NCI-H748 (cell line): ENCODE results near the gene STAG3.
"Not testable (repeated sequence)": the region's sequence is repeated elsewhere in the genome, so short reads cannot be mapped to it uniquely, and the experiment has no call there.

Source experiments
- DNase-seq: peaks from one replicate; lab custom pipeline; 2025; ENCODE audit not compliant: unreplicated experiment; lab: John Stamatoyannopoulos, UW

Gene STAG3, protein sequence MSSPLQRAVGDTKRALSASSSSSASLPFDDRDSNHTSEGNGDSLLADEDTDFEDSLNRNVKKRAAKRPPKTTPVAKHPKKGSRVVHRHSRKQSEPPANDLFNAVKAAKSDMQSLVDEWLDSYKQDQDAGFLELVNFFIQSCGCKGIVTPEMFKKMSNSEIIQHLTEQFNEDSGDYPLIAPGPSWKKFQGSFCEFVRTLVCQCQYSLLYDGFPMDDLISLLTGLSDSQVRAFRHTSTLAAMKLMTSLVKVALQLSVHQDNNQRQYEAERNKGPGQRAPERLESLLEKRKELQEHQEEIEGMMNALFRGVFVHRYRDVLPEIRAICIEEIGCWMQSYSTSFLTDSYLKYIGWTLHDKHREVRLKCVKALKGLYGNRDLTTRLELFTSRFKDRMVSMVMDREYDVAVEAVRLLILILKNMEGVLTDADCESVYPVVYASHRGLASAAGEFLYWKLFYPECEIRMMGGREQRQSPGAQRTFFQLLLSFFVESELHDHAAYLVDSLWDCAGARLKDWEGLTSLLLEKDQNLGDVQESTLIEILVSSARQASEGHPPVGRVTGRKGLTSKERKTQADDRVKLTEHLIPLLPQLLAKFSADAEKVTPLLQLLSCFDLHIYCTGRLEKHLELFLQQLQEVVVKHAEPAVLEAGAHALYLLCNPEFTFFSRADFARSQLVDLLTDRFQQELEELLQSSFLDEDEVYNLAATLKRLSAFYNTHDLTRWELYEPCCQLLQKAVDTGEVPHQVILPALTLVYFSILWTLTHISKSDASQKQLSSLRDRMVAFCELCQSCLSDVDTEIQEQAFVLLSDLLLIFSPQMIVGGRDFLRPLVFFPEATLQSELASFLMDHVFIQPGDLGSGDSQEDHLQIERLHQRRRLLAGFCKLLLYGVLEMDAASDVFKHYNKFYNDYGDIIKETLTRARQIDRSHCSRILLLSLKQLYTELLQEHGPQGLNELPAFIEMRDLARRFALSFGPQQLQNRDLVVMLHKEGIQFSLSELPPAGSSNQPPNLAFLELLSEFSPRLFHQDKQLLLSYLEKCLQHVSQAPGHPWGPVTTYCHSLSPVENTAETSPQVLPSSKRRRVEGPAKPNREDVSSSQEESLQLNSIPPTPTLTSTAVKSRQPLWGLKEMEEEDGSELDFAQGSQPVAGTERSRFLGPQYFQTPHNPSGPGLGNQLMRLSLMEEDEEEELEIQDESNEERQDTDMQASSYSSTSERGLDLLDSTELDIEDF

GRCh38 chr7:100177045-100178001 lies at the start of gene STAG3, which contains the start of gene GPC2:
STAG3 (plus strand) TSS chr7:100177918; CDS start chr7:100180557, 2,639 bp downstream.
GPC2 (minus strand) TSS chr7:100177381; CDS start chr7:100177199, 182 bp downstream.
- DNase-seq: peak; percentile 94

DNA sequence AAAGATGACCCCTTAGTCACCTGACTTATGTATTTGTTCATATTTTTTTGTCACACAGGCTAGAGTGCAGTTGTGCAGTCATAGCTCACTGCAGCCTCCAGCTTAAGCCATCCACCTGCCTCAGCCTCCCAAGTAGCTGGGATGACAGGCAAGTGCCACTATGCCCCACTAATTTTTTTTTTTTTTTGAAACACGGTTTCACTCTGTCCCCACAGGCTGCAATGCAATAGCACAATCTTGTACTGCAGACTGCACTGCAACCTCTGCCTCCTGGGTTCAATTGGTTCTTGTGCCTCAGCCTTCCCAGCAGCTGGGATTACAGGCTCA lies 49.1 kb upstream of the STAG3 start:
- DNase-seq: no peak

DNA sequence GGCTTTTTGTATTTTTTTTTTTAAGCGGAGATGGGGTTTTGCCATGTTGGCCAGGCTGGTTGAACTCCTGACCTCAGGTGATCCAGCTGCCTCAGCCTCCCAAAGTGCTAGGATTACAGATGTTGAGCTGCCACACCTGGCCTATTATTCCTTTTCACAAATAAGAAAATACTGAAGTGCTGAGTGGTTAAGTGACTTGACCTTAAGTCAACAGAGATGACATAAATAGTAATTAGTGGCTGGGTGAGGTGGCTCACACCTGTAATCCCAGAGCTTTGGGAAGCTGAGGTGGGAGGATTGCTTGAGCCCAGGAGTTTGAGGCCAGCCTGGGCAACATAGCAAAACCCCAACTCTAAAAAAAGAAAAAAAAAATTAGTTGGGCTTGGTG lies 47.5 kb upstream of the STAG3 start:
- DNase-seq: peak; percentile 62

- peak; percentile 81 for DNase-seq
Measured at GRCh38 chr7:100130608-100131453, 46.9 kb upstream of the STAG3 start.

GRCh38 chr7:100132126-100132525 lies 45.6 kb upstream of the STAG3 start:
- DNase-seq: no peak

GRCh38 chr7:100132697-100133151 lies 45.0 kb upstream of the STAG3 start:
- peak; percentile 66 for DNase-seq

DNA sequence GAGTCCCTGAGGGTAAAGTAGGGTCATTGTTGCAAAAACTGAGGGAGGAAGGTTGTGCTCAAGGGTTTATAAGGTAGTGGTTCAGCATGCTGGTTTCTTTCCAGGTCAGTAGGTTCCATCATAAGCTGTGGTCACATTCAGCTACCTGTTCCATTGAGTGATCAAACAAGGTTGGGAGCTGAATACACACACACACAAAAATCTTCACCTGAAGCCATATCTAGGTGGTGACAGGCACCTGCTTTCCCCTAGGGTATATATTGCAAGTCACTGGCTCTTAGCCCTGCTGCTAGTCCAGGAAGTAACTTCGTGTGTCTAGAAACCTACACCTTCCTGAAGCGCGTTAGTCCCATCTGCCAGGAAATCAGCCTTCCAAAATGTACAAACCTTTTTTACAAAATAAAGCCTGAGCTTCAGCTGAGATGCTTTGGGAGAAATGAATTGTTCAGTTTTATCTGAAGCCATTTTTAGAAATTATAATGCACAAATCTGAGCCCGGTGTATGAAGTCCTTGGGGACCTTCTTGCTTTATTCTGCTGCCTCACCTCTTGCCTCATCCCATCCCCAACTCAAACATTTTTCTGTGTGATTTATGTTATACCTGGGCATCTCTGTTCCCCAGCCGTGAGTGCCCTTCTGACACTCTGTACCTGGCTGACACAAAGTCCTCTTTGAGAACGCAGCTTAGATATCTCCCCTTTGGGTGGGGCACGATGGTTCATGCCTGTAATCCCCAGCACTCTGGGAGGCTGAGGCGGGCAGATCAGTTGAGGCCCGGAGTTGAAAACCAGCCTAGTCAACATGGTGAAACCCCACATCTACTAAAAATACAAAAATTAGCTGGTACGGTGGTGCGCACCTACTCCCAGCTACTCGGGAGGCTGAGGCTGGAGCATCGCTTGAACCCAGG lies 39.6 kb upstream of the STAG3 start:
- DNase-seq: no peak

DNA sequence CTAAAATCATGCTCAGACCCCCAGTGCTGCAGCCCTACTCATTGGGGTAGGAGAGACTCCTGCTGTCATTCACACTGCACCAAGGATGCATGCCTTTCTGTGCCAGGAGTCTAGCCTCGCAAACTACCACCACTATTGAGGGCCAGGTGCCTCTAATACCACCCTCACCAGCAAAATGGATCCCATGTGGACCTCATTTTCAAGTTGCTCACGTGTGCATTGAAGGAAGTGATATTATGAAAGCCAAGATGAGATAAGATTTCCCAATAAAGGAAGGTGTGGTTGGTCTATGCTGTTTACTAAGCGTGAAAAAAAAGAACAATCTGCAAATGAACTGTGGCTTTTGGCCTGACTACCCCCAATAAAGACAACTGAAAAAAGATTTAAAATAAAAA lies 36.2 kb upstream of the STAG3 start:
- no peak for DNase-seq

DNA sequence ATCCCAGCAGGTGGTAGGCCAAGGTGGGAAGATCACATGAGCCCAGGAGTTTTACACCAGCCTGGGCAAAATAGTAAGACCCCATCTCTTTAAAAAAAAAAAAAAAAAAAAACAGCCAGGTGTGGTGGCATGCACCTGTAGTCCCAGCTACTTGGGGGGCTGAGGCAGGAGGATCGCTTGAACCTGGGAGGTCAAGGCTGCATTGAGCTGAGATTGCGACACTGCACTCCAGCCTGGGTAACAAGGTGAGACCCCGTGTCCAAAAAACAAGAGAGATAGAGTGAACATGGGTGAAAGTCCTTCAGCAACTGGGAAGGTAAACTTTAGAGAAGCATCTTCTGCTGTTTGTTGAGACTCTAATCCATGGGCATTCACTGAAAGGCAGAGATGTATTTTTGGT lies 35.3 kb upstream of the STAG3 start:
- no peak for DNase-seq

GRCh38 chr7:100146350-100146749 lies 31.4 kb upstream of the STAG3 start:
- DNase-seq: not testable (repeated sequence)

- DNase-seq: no peak
Measured at GRCh38 chr7:100147278-100147677, 30.4 kb upstream of the STAG3 start.

DNA sequence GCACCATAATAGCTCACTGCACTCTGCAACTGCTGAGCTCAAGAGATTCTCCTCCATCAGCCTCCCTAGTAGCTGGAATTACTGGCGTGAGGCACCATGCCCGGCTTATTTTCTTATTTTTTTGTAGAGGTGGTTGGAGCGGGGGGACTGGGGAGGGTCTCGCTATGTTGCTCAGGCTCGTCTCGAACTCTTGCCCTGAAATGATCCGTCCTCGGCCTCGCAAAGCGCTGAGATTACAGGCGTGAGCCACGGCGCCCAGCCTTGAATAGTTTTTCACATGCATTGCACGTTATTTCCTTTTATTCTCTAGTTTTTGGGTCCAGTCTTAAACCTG lies 29.5 kb upstream of the STAG3 start:
- DNase-seq: no peak

- peak; percentile 100 for DNase-seq
Measured at GRCh38 chr7:100148559-100149328, 29.0 kb upstream of the STAG3 start, which contains the start of gene LAMTOR4. LAMTOR4 (plus strand) TSS chr7:100148918; CDS start chr7:100148973, 55 bp downstream.

- no peak for DNase-seq
Measured at GRCh38 chr7:100152404-100152803, 25.3 kb upstream of the STAG3 start.

- DNase-seq: no peak
Measured at GRCh38 chr7:100152937-100153666, 24.6 kb upstream of the STAG3 start.

- no peak for DNase-seq
Measured at GRCh38 chr7:100153708-100154535, 23.8 kb upstream of the STAG3 start.
